Ovary (tissue), 9 donors: ENCODE measurements around the gene RGS6. TPM values are rescaled to one million over a fixed set of nuclear protein-coding genes. Genes with fewer than 3 reads are reported as not detected.

Experiments
- DNase-seq, 5 donors: peaks; one replicate each; pipeline ENCODE4 v3.0.0-alpha.2; 2019 to 2020
- H3K27ac ChIP-seq, 2 donors: fragments of 200-600 bp; one replicate each; pipeline versions ENCODE4 v1.5.1 to v1.8.0; 2019 to 2022
- H3K27me3 ChIP-seq: fragments of 200-600 bp; one replicate; pipeline ENCODE4 v1.8.0; 2022
- H3K36me3 ChIP-seq: fragments of 200-600 bp; sonication (generic); one replicate; pipeline ENCODE4 v1.5.1; 2019
- H3K4me1 ChIP-seq: one replicate; pipeline ENCODE4 v1.8.1; 2013; ENCODE audit warnings: mild to moderate bottlenecking, moderate library complexity; ENCODE audit not compliant: insufficient read depth
- H3K4me3 ChIP-seq: fragments of 200-600 bp; sonication (generic); one replicate; pipeline ENCODE4 v1.5.1; 2017
- H3K9me3 ChIP-seq, 2 donors: fragments of 200-600 bp in 1 of 2; sonication (generic) in 1 of 2; one replicate each; pipeline versions ENCODE4 v1.5.1 to v1.8.1; 2013 to 2019; ENCODE audit warnings: mild to moderate bottlenecking in 1 of 2, moderate library complexity in 1 of 2
- EP300 ChIP-seq: sonication (generic); formaldehyde crosslinking; IDR thresholded peaks from one replicate; pipeline ENCODE4 v1.6.1; 2017; ENCODE audit warnings: antibody characterized with exemption
- POLR2A ChIP-seq: fragments of 450-650 bp; IDR thresholded peaks from one replicate; pipeline ENCODE4 v1.6.1; 2017; ENCODE audit warnings: antibody characterized with exemption, mild to moderate bottlenecking, moderate library complexity
- WGBS, 3 donors: extraction: QIAGEN DNeasy Blood & Tissue Kit in 1 of 3; methylation state at CpG; one replicate each; pipeline versions ENCODE4 v1.1.5 to v1.1.7; 2013 to 2017; 5-methylcytosine and 5-hydroxymethylcytosine counted together
- intact Hi-C, 4 donors: fragments of 100-400 bp; cut with DNase I; formaldehyde crosslinking; loops; one replicate each; pipeline versions ENCODE4 v1.11.0 to v1.15.1; 2022 to 2023
- polyA plus RNA-seq, 2 donors: library from polyadenylated mRNA; stranded (reverse); fragments of 200-250 nt in 1 of 2; fragments of 350-450 nt in 1 of 2; fragmentation: Illumina TruSeq in 1 of 2; extraction: RNeasy Lipid Tissue Mini Kit (QIAGEN cat#74804) in 1 of 2; gene quantifications; one replicate each; pipeline ENCODE4 v1.2.3, GENCODE V29; 2013 to 2014
- total RNA-seq, 7 donors: library from RNA; depleted of rRNA in 2 of 7; stranded (reverse); fragments of >200 nt in 2 of 7; fragmentation: NEBNext Ultra II Directional in 3 of 7; extraction: Animal tissue kit (Norgen Biotek cat#: 25700) in 3 of 7; gene quantifications; one replicate each; pipeline versions ENCODE4 v1.1.0 to v1.2.4, GENCODE V29; 2016 to 2023
- TF ChIP-seq, protein P1 (sequence below), 3 donors: fragments of 450-650 bp in 2 of 3; fragments of 200-600 bp in 1 of 3; IDR thresholded peaks; one replicate each; pipeline versions ENCODE4 v1.5.1 to v1.8.0; 2016 to 2022; ENCODE audit warnings: antibody characterized with exemption in 3 of 3, mild to moderate bottlenecking in 1 of 3
- donor health status: DM: no; HTN: no; CAD: no; lungs with moderate emphysema.
- donor health status: DM: no; HTN: no; CAD: no.
- donor health status: Bipolar disorder and iron deficiency.
- donor health status: DM: yes; HTN: yes; CAD: no.
- donor health status: DM: no; HTN: no; CAD: no.
- donor health status: DM: yes; HTN: yes; CAD: no.

Gene RGS6
- total and polyA plus RNA-seq, 9 donors = 0.53 to 6.9 (median 1.1) TPM

GRCh38 chr14:72591391-72591790 lies 659.2 kb downstream of the RGS6 start:
- intact Hi-C loops = no loop called here
- WGBS, 3 donors = 79 to 84% (median 81%) methylated on average over 4 of the region's 4 CpGs

DNA sequence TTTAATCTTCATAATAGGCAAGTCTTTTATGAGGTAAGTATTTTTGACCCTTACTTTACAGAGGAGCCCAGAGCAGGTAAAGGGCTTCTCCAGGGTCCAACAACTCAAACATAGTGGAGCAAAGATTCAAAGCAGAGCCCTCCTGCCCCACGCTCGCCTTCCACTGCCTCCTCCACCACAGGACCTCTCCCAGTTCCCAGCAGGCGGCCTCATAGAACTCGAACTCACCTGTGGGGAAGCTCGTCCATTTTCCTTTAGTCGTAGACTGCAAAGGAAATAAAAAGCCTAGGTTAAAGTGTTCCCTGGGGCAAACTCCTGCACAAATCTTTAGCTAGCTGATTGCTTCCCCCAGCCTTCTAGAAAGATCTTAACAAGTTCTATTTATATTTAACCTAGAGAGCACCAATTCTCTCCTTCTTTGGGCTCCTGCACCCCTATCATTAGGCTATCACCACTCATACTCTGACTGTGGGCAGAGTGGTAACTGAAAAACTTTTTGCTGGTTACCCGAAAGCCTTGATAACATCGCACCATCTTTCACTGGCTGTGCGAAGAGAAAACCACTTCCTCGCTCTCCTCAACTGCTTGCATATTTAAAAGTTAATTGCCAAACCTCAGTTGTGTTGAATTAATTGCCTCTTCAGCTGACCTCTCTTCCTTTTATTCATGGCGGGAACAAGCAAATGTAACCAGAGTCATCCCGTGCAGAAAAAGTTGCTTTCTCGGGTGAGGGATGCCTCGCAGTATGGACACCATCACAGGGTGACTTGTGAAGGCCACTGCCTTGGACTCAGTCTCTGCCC lies 662.1 kb downstream of the RGS6 start:
- intact Hi-C loops = no loop called here
- 82 to 86% (median 83%) methylated on average over 14 of the region's 14 CpGs for WGBS, 3 donors

More at GRCh38 chr14:72591391-72591790, 659.2 kb downstream of the RGS6 start:
- H3K4me3 ChIP-seq = no peak overlapping the region
- no peaks in the 10 kb centered on the region for H3K27me3 ChIP-seq
- H3K36me3 ChIP-seq = no peaks in the 10 kb centered on the region
- TF ChIP-seq POLR2A (no peak), EP300 (no peak)
- TF ChIP-seq, protein P1, sequence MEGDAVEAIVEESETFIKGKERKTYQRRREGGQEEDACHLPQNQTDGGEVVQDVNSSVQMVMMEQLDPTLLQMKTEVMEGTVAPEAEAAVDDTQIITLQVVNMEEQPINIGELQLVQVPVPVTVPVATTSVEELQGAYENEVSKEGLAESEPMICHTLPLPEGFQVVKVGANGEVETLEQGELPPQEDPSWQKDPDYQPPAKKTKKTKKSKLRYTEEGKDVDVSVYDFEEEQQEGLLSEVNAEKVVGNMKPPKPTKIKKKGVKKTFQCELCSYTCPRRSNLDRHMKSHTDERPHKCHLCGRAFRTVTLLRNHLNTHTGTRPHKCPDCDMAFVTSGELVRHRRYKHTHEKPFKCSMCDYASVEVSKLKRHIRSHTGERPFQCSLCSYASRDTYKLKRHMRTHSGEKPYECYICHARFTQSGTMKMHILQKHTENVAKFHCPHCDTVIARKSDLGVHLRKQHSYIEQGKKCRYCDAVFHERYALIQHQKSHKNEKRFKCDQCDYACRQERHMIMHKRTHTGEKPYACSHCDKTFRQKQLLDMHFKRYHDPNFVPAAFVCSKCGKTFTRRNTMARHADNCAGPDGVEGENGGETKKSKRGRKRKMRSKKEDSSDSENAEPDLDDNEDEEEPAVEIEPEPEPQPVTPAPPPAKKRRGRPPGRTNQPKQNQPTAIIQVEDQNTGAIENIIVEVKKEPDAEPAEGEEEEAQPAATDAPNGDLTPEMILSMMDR (IDR thresholded peaks at IDR 0.05) = no peak
- no peaks in the 10 kb centered on the region for H3K4me1 ChIP-seq
- DNase-seq = no peak
- no peaks in the 10 kb centered on the region for H3K9me3 ChIP-seq
- no peak overlapping the region for H3K27ac ChIP-seq

DNA sequence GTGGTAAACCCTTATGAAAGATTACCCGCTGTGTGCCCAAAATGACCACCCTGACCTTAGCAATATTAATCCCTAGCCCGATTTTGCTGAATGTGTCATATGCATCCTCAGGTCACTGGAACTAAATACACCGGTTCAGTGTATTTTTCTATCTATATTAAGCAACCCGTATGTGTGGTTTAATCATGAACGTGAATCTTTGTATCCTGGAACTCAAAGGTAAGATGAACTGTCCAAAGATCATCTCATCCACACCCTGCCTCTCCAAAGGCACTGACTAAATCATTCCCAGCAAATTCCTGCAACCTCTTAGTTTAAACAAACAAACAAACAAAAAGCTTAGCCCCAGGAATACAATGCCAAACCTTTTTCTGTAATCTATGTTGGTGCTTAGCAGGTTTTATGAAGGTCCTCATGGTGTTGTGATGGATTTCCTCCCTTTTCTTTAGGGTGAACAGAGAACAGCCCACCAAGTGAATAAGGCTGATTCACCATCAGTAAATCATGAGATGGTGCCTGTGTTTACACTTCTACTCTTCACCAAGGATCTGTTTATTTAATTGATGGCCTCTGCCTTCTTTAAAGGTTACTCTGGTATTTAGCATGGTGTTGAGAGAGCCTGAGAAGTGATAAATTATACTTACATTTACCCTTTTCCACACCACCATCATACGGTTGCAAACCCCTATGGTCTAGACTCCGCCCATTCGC lies 663.1 kb downstream of the RGS6 start:
- no peaks in the 10 kb centered on the region for H3K4me1 ChIP-seq
- 94 to 95% (median 94%) methylated on average over 8 of the region's 8 CpGs for WGBS, 3 donors
- H3K36me3 ChIP-seq = no peaks in the 10 kb centered on the region
- TF ChIP-seq EP300 (no peak), POLR2A (no peak)
- TF ChIP-seq, protein P1 (IDR thresholded peaks at IDR 0.05) = no peak
- H3K9me3 ChIP-seq = no peaks in the 10 kb centered on the region
- H3K4me3 ChIP-seq = no peak overlapping the region
- H3K27me3 ChIP-seq = no peaks in the 10 kb centered on the region
- no peak for DNase-seq
- intact Hi-C loops = no loop called here
- H3K27ac ChIP-seq = no peak overlapping the region

More for the DNA sequence above, 662.1 kb downstream of the RGS6 start:
- H3K4me3 ChIP-seq = no peak overlapping the region
- no peaks in the 10 kb centered on the region for H3K9me3 ChIP-seq
- H3K4me1 ChIP-seq = no peaks in the 10 kb centered on the region
- no peaks in the 10 kb centered on the region for H3K36me3 ChIP-seq
- no peaks in the 10 kb centered on the region for H3K27me3 ChIP-seq
- H3K27ac ChIP-seq = no peak overlapping the region
- no peak for DNase-seq
- TF ChIP-seq EP300 = no peak
- TF ChIP-seq POLR2A = no peak
- TF ChIP-seq, protein P1 (IDR thresholded peaks at IDR 0.05) = no peak

GRCh38 chr14:72597252-72598233 lies 665.3 kb downstream of the RGS6 start:
- no peak overlapping the region for H3K4me3 ChIP-seq
- no peaks in the 10 kb centered on the region for H3K27me3 ChIP-seq
- 48 to 59% (median 49%) methylated on average over 16 of the region's 16 CpGs for WGBS, 3 donors
- DNase-seq = no peak
- no peaks in the 10 kb centered on the region for H3K36me3 ChIP-seq
- no peak overlapping the region for H3K27ac ChIP-seq
- no peaks in the 10 kb centered on the region for H3K9me3 ChIP-seq
- no peak for TF ChIP-seq EP300
- TF ChIP-seq POLR2A = no peak
- TF ChIP-seq, protein P1 (IDR thresholded peaks at IDR 0.05) = no peak
- H3K4me1 ChIP-seq = no peaks in the 10 kb centered on the region
- intact Hi-C loops = no loop called here
